Ureter (tissue), 1 donor: Measurements from ENCODE around the gene AOPEP. TPM values are rescaled to one million over a fixed set of nuclear protein-coding genes. Genes with fewer than 3 reads are reported as not detected.
"Not testable (repeated sequence)": the region's sequence is repeated elsewhere in the genome, so short reads cannot be mapped to it uniquely, and the experiment has no call there.

ENCODE experiments used
- DNase-seq: peaks from one replicate; pipeline ENCODE4 v3.0.0-alpha.2; 2020; ENCODE audit warnings: low spot score
- total RNA-seq: library from RNA; stranded (reverse); gene quantifications from one replicate; pipeline ENCODE4 v1.2.4, GENCODE V29; 2023
- donor health status: DM: yes; HTN: yes; CAD: no.

AOPEP gene
- total RNA-seq, 1 donor from 2014 or later, result 115 TPM

GRCh38 chr9:94869415-94869843 lies 142.9 kb downstream of the AOPEP start:
- no peak for DNase-seq

GRCh38 chr9:94870465-94870792 lies 143.9 kb downstream of the AOPEP start:
- DNase-seq, result no peak

GRCh38 chr9:94870793-94871558 lies 144.5 kb downstream of the AOPEP start:
- DNase-seq, result no peak

GRCh38 chr9:94872083-94872833 lies 145.8 kb downstream of the AOPEP start:
- no peak for DNase-seq

GRCh38 chr9:94872891-94873511 lies 146.5 kb downstream of the AOPEP start:
- no peak for DNase-seq

GRCh38 chr9:94874316-94874715 lies 147.8 kb downstream of the AOPEP start:
- no peak for DNase-seq

- DNase-seq, result no peak
Measured at GRCh38 chr9:94875300-94876020, 149.0 kb downstream of the AOPEP start.

GRCh38 chr9:94878804-94879203 lies 152.3 kb downstream of the AOPEP start:
- not testable (repeated sequence) for DNase-seq

- no peak for DNase-seq
Measured at GRCh38 chr9:94879230-94879629, 152.7 kb downstream of the AOPEP start.

- no peak for DNase-seq
Measured at GRCh38 chr9:94881023-94881422, 154.5 kb downstream of the AOPEP start.

- no peak for DNase-seq
Measured at GRCh38 chr9:94881454-94881853, 155.0 kb downstream of the AOPEP start.

GRCh38 chr9:94881940-94882339 lies 155.4 kb downstream of the AOPEP start:
- DNase-seq, result no peak

- DNase-seq, result no peak
Measured at GRCh38 chr9:94882966-94883641, 156.6 kb downstream of the AOPEP start.

GRCh38 chr9:94885854-94886447 lies 159.5 kb downstream of the AOPEP start:
- DNase-seq, result no peak

GRCh38 chr9:94887721-94888120 lies 161.2 kb downstream of the AOPEP start:
- no peak for DNase-seq

- no peak for DNase-seq
Measured at GRCh38 chr9:94888775-94889174, 162.3 kb downstream of the AOPEP start.

- DNase-seq, result no peak
Measured at GRCh38 chr9:94889628-94890027, 163.1 kb downstream of the AOPEP start.

GRCh38 chr9:94891183-94891582 lies 164.7 kb downstream of the AOPEP start:
- DNase-seq, result no peak

GRCh38 chr9:94892675-94893074 lies 166.2 kb downstream of the AOPEP start:
- no peak for DNase-seq

GRCh38 chr9:94894094-94894699 lies 167.7 kb downstream of the AOPEP start:
- DNase-seq, result no peak

- DNase-seq, result no peak
Measured at GRCh38 chr9:94895668-94896067, 169.2 kb downstream of the AOPEP start.
